ENCODE data around the gene RRP7A.
A peak's percentile ranks its signal among the peaks of the same experiment; 100 is the strongest.
"Not testable (repeated sequence)": the region's sequence is repeated elsewhere in the genome, so short reads cannot be mapped to it uniquely, and the experiment has no call there.

The RRP7A gene

DNA sequence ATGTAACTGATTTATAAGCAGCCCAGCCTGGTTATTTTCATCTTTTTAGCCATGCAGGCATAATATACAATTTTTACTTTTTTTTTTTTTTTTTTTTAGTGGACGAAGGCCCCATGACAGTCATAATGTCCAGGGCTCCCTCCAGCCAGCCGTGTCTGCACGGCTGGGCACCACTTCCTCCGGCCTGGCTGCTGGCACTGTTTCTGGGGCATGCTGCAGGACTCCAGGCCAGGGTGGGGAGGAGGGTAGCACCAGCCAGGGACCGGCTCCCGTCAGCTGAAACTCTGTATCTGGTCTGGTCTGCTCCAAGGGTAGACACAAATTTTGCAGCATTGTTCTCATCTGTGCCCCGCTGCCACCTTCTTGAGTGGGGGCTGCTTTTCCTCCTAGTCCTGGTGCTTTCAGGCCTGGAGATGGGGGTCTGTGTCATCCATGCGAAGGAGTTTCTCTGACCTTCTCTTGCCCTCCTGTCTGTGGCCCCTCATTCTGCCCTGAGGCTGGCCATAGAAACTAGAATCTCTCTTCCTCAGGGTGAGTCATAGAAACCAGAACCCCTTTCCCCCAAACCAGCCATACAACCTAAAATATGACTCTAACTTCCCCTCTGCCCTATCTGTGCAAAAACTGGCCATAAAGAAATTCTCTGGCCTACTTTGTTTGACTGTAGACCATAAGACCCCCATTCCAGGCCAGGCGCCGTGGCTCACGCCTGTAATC is 9.2 kb upstream of the RRP7A start:
- no peak for DNase-seq (ENCODE audit: low read depth)
- no peak overlapping the region for H3K4me3 ChIP-seq (ENCODE audit: control insufficient read depth, low read depth, low read length)
- TF ChIP-seq, protein P1, sequence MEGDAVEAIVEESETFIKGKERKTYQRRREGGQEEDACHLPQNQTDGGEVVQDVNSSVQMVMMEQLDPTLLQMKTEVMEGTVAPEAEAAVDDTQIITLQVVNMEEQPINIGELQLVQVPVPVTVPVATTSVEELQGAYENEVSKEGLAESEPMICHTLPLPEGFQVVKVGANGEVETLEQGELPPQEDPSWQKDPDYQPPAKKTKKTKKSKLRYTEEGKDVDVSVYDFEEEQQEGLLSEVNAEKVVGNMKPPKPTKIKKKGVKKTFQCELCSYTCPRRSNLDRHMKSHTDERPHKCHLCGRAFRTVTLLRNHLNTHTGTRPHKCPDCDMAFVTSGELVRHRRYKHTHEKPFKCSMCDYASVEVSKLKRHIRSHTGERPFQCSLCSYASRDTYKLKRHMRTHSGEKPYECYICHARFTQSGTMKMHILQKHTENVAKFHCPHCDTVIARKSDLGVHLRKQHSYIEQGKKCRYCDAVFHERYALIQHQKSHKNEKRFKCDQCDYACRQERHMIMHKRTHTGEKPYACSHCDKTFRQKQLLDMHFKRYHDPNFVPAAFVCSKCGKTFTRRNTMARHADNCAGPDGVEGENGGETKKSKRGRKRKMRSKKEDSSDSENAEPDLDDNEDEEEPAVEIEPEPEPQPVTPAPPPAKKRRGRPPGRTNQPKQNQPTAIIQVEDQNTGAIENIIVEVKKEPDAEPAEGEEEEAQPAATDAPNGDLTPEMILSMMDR (conservative IDR thresholded peaks at IDR 0.05; ENCODE audit: control insufficient read depth, insufficient read depth, low read depth, low read length), result no peak

DNA sequence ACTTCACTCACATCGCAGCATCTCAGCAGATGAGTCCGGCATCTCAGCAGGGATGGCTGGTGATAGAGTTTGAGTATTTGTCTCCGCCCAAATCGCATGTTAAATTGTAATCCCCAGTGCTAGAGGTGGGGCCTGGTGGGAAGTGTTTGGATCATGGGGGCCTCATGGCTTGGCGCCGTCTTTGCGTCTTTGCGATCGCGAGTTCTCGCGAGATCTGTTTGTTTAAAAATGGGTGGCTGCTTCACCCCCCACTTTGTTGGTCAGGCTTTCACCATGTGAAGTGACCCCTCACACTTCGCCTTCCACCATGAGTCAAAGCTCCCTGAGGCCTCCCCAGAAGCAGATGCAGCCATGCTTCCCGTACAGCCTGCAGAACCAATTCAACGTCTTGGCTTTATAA is 3.0 kb upstream of the RRP7A start:
- TF ChIP-seq, protein P1 (conservative IDR thresholded peaks at IDR 0.05; ENCODE audit: control insufficient read depth, insufficient read depth, low read depth, low read length), result no peak
- no peak overlapping the region for H3K4me3 ChIP-seq (ENCODE audit: control insufficient read depth, low read depth, low read length)

DNA sequence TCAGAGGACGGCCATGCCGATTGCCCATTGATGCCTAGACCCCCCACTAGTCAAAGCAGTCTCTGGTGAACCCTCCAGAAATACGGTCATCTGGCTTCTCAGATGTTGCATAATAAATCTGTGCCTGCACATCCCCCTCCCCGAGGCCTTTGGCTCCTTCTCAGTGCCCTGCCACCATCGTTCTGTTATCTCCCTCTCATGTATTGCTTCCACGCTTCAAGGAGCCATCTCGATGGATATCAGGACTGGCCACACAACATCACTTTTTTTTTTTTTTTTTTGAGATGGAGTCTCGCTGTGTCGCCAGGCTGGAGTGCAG is 1.6 kb upstream of the RRP7A start:
- TF ChIP-seq, protein P1 (conservative IDR thresholded peaks at IDR 0.05; ENCODE audit: control insufficient read depth, insufficient read depth, low read depth, low read length), result no peak
- no peak for DNase-seq (ENCODE audit: low read depth)
- no peak overlapping the region for H3K4me3 ChIP-seq (ENCODE audit: control insufficient read depth, low read depth, low read length)

More for the DNA sequence above, 3.0 kb upstream of the RRP7A start:
- DNase-seq (ENCODE audit: low read depth), result no peak

DNA sequence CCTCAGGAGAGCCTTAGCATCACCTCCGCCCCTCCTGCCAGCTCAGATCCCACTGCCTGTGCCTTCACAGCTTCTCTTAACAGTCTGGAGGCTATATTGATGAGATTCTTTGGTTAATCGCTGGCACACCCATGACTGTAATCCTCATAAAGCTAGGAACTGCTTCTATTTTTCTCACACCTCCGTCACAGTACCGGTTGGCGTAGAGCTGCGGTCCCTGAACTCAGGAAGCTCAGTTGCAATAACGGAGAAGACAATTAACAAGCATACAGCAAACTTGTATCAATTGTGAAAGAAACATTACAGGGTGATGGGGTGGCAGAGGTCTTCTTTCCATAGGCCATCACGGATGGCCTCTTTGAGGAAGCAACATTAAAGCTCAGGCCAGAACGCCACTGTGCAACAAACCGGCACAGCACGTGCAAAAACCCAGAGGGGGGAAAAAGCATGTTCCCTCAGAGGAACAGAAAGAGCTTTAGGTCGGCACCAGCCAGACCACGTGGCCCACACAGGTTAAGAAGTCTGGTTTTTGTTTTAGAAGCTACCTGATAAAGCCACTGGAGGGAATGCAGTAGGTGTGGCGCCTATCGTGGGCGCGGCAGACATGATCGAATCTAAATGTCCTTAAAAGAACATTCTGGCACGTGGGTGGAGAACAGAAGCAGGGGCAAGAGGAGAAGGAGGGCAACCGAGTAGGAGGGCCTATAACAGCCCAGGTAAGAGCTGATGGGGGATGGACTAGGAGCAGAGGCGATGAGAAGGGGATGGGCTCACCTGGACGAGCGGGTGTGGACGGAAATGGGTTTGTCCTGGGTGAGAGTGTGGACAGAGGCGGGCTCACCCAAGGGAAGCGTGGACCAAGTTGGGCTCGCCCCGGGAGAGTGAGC is 715 bp downstream of the RRP7A start:
- DNase-seq (ENCODE audit: low read depth), result not testable (repeated sequence)
- peak overlapping the region; percentile 63 for H3K4me3 ChIP-seq (ENCODE audit: control insufficient read depth, low read depth, low read length)

DNA sequence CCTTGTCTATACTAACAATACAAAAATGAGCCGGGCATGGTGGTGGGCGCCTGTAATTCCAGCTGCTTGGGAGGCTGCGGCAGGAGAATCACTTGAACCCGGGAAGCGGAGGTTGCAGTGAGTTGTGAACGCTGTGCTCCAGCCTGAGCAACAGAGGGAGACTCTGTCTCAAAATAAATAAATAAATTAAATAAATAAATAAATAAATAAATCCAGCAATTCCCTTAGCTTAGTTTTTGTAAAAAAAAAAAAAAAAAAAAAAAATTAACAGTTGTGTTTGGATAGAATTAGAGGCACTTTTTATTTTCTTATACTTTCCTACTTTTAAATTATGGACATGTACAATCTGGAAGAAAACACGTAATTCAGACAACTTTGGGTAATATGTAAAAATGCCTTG is 2.5 kb downstream of the RRP7A start:
- H3K4me3 ChIP-seq (ENCODE audit: control insufficient read depth, low read depth, low read length); DNase-seq (ENCODE audit: low read depth): not testable (repeated sequence)

DNA sequence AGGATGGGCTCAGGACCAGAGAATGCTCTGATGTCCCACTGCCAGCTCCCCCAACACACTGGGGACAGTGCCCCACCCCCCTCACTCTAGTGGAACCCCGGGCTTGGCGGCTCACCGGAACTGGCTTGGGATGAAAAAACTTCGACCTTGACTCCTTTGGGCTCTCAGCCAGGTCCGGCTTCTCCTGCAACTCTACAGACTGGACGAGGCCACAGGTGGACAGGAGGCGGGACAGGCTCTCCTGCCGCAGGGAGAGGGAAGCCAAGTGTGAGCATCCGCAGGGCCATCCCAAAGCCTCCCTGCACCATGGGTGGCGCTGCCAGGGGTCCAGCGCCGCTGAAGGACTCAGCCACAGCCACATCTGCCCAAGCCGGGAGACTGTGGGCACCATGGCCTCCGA is 3.7 kb downstream of the RRP7A start:
- TF ChIP-seq, protein P1 (conservative IDR thresholded peaks at IDR 0.05; ENCODE audit: control insufficient read depth, insufficient read depth, low read depth, low read length), result no peak
- no peak overlapping the region for H3K4me3 ChIP-seq (ENCODE audit: control insufficient read depth, low read depth, low read length)
- no peak for DNase-seq (ENCODE audit: low read depth)

DNA sequence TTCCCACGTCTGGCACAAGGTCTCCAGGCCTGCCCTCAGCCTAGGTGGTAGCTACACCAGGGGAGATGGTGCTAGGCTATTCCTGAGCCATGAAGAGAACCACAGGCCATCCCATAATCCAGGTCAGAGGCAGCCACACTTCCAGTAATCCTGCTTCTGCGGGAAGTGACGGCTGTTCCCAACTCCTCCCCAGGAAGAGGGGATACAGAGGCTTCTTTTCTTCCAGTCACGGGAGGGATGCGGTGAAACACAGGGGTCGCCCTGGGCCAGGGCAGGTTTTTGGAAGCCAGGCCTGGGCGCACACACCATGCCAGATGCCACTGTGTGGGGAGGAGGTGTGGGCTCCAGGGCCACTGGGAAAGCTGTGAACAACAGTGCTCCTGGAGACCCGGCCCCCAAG is 4.3 kb downstream of the RRP7A start:
- H3K4me3 ChIP-seq (ENCODE audit: control insufficient read depth, low read depth, low read length); DNase-seq (ENCODE audit: low read depth): not testable (repeated sequence)

DNA sequence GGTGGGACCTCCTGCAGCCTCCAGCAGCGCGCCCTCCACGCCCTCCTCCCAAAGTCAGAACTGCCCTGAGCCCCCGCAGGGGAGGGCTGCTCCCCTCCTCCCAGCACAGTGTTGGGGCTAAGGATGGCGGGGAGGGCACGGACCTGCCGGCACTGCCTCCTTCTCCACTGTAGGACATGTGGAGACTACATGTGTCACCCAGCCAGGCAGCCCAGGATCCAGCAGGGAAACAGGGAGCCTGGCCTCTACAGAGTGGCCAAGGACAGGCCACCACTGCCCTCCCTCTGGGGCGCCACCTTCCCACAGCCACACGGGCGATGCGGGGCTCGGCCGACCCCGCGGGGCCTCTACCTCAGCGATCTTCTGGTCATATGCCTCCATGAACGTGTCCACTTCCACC is 5.3 kb downstream of the RRP7A start:
- H3K4me3 ChIP-seq (ENCODE audit: control insufficient read depth, low read depth, low read length); DNase-seq (ENCODE audit: low read depth): not testable (repeated sequence)
